HepG2 (cell line): ENCODE results near the gene PREX1. TPM values are rescaled to one million over a fixed set of nuclear protein-coding genes. Genes with fewer than 3 reads are reported as not detected.

Experiments used
- ATAC-seq: fragments of 200-7000 bp; cut with Tn5 transposase; 3 replicates; pipeline ENCODE4 v1.9.1; 2020; ENCODE audit warnings: mild to moderate bottlenecking, moderate library complexity
- BruUV-seq: library from RNA; stranded (reverse); fragments of 400-500 nt; replicated peaks from 2 replicates; lab custom pipeline; 2021; lab: Mats Ljungman, UMichigan
- CTCF ChIA-PET: fragments of 300-600 bp; formaldehyde crosslinking; extraction: SDS; loops from one replicate; lab custom pipeline; 2021; ENCODE audit warnings: low total read pairs, inconsistent platforms, low intra/inter-chr PET ratio; lab: Yijun Ruan, JAX
- POLR2A ChIA-PET: fragments of 350-600 bp; sonication (Branson Sonifier 250); formaldehyde crosslinking; loops from one replicate; lab custom pipeline; 2020; ENCODE audit warnings: antibody characterized with exemption, inconsistent platforms; lab: Yijun Ruan, JAX
- DNase-seq: peaks from one replicate; pipeline ENCODE4 v3.0.0-alpha.2; 2015; ENCODE audit warnings: low spot score
- FAIRE-seq: peaks from 3 replicates; lab custom pipeline; 2011; peaks lifted over from hg19 to GRCh38; lab: Jason Lieb, UNC
- H2AFZ ChIP-seq: one replicate; pipeline ENCODE4 v1.6.1; 2011; ENCODE audit warnings: low read length, inconsistent platforms
- H3K27ac ChIP-seq: fragments of 300-600 bp; 3 replicates; pipeline ENCODE4 v1.8.0; 2011; ENCODE audit warnings: mixed run types, mild to moderate bottlenecking, mixed read lengths, low read length, inconsistent platforms; ENCODE audit not compliant: insufficient read depth; ENCODE audit errors: extremely low read length
- H3K27me3 ChIP-seq, 2 experiments: fragments of 200-600 bp in 1 of 2; 2 replicates in 1 of 2; 3 replicates in 1 of 2; pipeline versions ENCODE4 v1.6.0 to v1.8.0; 2011; ENCODE audit warnings: low read length in 2 of 2, mild to moderate bottlenecking in 2 of 2, moderate library complexity in 2 of 2, inconsistent platforms in 1 of 2; ENCODE audit not compliant: insufficient read depth in 2 of 2, control insufficient read depth in 1 of 2
- H3K36me3 ChIP-seq, 2 experiments: fragments of 200-600 bp in 1 of 2; replicated peaks in 1 of 2; 2 replicates in 1 of 2; 3 replicates in 1 of 2; pipeline versions ENCODE4 v1.5.1 to v1.8.0; 2011; ENCODE audit warnings: low read length in 2 of 2, inconsistent platforms in 1 of 2; ENCODE audit not compliant: insufficient read depth in 2 of 2, control insufficient read depth in 1 of 2
- H3K4me1 ChIP-seq: 2 replicates; pipeline ENCODE4 v1.5.1; 2012; ENCODE audit warnings: low read length, inconsistent platforms; ENCODE audit not compliant: insufficient read depth
- H3K4me2 ChIP-seq: 2 replicates; pipeline ENCODE4 v1.6.0; 2011; ENCODE audit warnings: low read depth, low read length, inconsistent platforms
- H3K4me3 ChIP-seq, 3 experiments: fragments of 200-600 bp in 1 of 3; sonication (generic), shearing (Covaris generic) in 1 of 3; replicated peaks in 1 of 3; 2 replicates each; pipeline ENCODE4 v1.5.1; 2011 to 2016; ENCODE audit warnings: low read length in 3 of 3, inconsistent platforms in 2 of 3, low read depth in 2 of 3, mild to moderate bottlenecking in 2 of 3, control low read depth in 1 of 3, mixed read lengths in 1 of 3; ENCODE audit not compliant: insufficient read depth in 1 of 3
- H3K79me2 ChIP-seq: one replicate; pipeline ENCODE4 v1.6.1; 2011; ENCODE audit warnings: low read length, inconsistent platforms; ENCODE audit not compliant: insufficient read depth
- H3K9ac ChIP-seq: 2 replicates; pipeline ENCODE4 v1.6.0; 2011; ENCODE audit warnings: mild to moderate bottlenecking, low read depth, low read length, inconsistent platforms; ENCODE audit not compliant: insufficient read depth
- H3K9me3 ChIP-seq: 2 replicates; pipeline ENCODE4 v1.5.1; 2012; ENCODE audit warnings: mild to moderate bottlenecking, low read length
- H4K20me1 ChIP-seq: 2 replicates; pipeline ENCODE4 v1.6.0; 2011; ENCODE audit warnings: inconsistent platforms, mild to moderate bottlenecking, low read length, moderate library complexity; ENCODE audit not compliant: insufficient read depth
- EED ChIP-seq: sonication (generic); formaldehyde crosslinking; IDR thresholded peaks from 2 replicates; pipeline ENCODE4 v1.5.0; 2020; ENCODE audit warnings: mild to moderate bottlenecking, missing genetic modification reagents
- HNRNPH1 ChIP-seq: fragments of 200-400 bp; formaldehyde crosslinking; optimal IDR thresholded peaks from 2 replicates; pipeline ENCODE3; 2017; ENCODE audit warnings: mild to moderate bottlenecking, low read depth, low read length
- PHF5A ChIP-seq: IDR thresholded peaks from one replicate; pipeline ENCODE4 v1.6.1; 2018; ENCODE audit warnings: low read depth, missing genetic modification reagents; ENCODE audit not compliant: unreplicated experiment
- RFXAP ChIP-seq: sonication (generic); formaldehyde crosslinking; IDR thresholded peaks from 2 replicates; pipeline ENCODE4 v1.4.0; 2020; ENCODE audit warnings: missing genetic modification reagents, borderline replicate concordance
- SP4 ChIP-seq: sonication (generic); formaldehyde crosslinking; IDR thresholded peaks from 2 replicates; pipeline ENCODE4 v1.8.1; 2023; ENCODE audit warnings: mild to moderate bottlenecking, missing genetic modification reagents
- TAF15 ChIP-seq: fragments of 200-400 bp; formaldehyde crosslinking; IDR thresholded peaks from one replicate; pipeline ENCODE4 v1.6.1; 2018; ENCODE audit warnings: mild to moderate bottlenecking, low read depth, low read length; ENCODE audit not compliant: poor library complexity, severe bottlenecking
- ZMYM4 ChIP-seq: sonication (generic); formaldehyde crosslinking; IDR thresholded peaks from 2 replicates; pipeline ENCODE4 v1.8.1; 2023; ENCODE audit warnings: mild to moderate bottlenecking, missing genetic modification reagents
- ZNF362 ChIP-seq: sonication (generic); formaldehyde crosslinking; IDR thresholded peaks from 2 replicates; pipeline ENCODE4 v1.4.0; 2020; ENCODE audit warnings: missing genetic modification reagents, mild to moderate bottlenecking, borderline replicate concordance
- whole genome bisulfite sequencing: methylation state at CpG from one replicate; pipeline ENCODE4 v1.1.6; 2017; ENCODE audit warnings: low lambda C conversion rate; 5-methylcytosine and 5-hydroxymethylcytosine counted together
- in situ Hi-C: cut with HindIII; loops from 2 replicates; pipeline ENCODE4 v1.10.0; 2017; ENCODE audit warnings: low pct_unique_long_range_greater_than_20kb; ENCODE audit not compliant: extremely low pct_ligation_motif_present
- intact Hi-C: fragments of 100-400 bp; cut with micrococcal nuclease; formaldehyde crosslinking; loops from one replicate; pipeline ENCODE4 v1.10.0; 2022; ENCODE audit not compliant: unreplicated experiment
- polyA plus RNA-seq, 8 experiments: library from polyadenylated mRNA; depleted of rRNA in 3 of 8; stranded (reverse) in 7 of 8; unstranded in 1 of 8; fragments of >200 nt; fragmentation: Illumina TruSeq in 4 of 8; extraction: Trizol in 4 of 8; gene quantifications; 2 replicates each; pipeline versions ENCODE4 v1.2.1 to v1.2.3, GENCODE V29; 2011 to 2016; ENCODE audit warnings: low read depth in 4 of 8, missing spikeins in 1 of 8, mixed read lengths in 1 of 8; ENCODE audit not compliant: insufficient read depth in 1 of 8
- total RNA-seq, 5 experiments: library from RNA; depleted of rRNA; stranded (reverse); fragments of >200 nt; fragmentation: Illumina TruSeq; extraction: Trizol; gene quantifications; 2 replicates each; pipeline ENCODE4 v1.2.3, GENCODE V29; 2016; ENCODE audit warnings: low read depth in 1 of 5
- TF ChIP-seq, protein P1 (sequence below): sonication (generic); formaldehyde crosslinking; IDR thresholded peaks from 2 replicates; pipeline ENCODE4 v1.4.0; 2020; ENCODE audit warnings: missing genetic modification reagents, mild to moderate bottlenecking, borderline replicate concordance
- TF ChIP-seq, protein P2 (sequence below): IDR thresholded peaks from 2 replicates; pipeline ENCODE4 v1.6.1; 2016; ENCODE audit warnings: missing genetic modification reagents, missing compliant biosample characterization

Gene PREX1
- total and polyA plus RNA-seq, 2 of the 13 experiments (the other 11 are each of a cell fraction or from before 2014, with no cell fraction given), result 0.02 to 0.04 TPM

DNA sequence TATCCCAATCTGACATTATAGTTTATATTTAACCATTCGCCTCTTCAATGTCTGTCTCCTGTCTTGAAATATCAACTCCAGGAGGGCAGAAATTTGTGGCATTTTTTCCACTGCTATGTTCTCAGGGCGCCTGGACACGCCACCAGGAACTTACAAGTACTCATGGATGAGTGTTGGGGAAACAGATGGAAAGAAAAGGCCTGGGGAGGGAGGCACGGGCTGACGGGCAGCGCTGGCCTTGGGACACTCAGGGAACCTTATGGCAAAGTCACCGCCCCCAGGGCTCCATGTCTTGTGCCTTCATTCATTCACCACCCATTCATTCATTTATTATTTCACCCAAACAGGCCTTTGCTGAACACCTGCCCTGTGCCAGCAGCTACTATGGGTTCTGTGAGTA, 222.9 kb downstream of the PREX1 start (continued):
- TF ChIP-seq PHF5A, result no peak
- no peak for TF ChIP-seq ZNF362 (CRISPR knock-in tag)

GRCh38 chr20:48604426-48604825, 223.4 kb downstream of the PREX1 start:
- H3K36me3 ChIP-seq, result no peaks in the 10 kb centered on the region
- DNase-seq (no peak), FAIRE-seq (no peak), ATAC-seq (no peak)
- ChIA-PET POLR2A (no interaction called here), CTCF (no interaction called here)
- TF ChIP-seq EED (CRISPR knock-in tag) (no peak), ZMYM4 (no peak), RFXAP (CRISPR knock-in tag) (no peak), HNRNPH1 (no peak), SP4 (CRISPR knock-in tag) (no peak), TAF15 (no peak)
- TF ChIP-seq, protein P1, sequence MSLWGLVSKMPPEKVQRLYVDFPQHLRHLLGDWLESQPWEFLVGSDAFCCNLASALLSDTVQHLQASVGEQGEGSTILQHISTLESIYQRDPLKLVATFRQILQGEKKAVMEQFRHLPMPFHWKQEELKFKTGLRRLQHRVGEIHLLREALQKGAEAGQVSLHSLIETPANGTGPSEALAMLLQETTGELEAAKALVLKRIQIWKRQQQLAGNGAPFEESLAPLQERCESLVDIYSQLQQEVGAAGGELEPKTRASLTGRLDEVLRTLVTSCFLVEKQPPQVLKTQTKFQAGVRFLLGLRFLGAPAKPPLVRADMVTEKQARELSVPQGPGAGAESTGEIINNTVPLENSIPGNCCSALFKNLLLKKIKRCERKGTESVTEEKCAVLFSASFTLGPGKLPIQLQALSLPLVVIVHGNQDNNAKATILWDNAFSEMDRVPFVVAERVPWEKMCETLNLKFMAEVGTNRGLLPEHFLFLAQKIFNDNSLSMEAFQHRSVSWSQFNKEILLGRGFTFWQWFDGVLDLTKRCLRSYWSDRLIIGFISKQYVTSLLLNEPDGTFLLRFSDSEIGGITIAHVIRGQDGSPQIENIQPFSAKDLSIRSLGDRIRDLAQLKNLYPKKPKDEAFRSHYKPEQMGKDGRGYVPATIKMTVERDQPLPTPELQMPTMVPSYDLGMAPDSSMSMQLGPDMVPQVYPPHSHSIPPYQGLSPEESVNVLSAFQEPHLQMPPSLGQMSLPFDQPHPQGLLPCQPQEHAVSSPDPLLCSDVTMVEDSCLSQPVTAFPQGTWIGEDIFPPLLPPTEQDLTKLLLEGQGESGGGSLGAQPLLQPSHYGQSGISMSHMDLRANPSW (CRISPR knock-in tag), result no peak
- TF ChIP-seq, protein P2, sequence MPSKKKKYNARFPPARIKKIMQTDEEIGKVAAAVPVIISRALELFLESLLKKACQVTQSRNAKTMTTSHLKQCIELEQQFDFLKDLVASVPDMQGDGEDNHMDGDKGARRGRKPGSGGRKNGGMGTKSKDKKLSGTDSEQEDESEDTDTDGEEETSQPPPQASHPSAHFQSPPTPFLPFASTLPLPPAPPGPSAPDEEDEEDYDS, result no peak
- in situ Hi-C loops, result loop anchor here (25.0 kb wide), 1 partner anchor 192 kb away; no protein-coding TSS in a partner anchor
- H3K4me2 ChIP-seq, result no peak overlapping the region
- no peaks in the 10 kb centered on the region for H4K20me1 ChIP-seq
- no peak overlapping the region for H2AFZ ChIP-seq
- peaks cover 10% of the 10 kb centered on the region for H3K4me1 ChIP-seq
- no peak overlapping the region for H3K9ac ChIP-seq
- no TSS peak for BruUV-seq
- no peak overlapping the region for H3K27ac ChIP-seq
- no peak overlapping the region for H3K4me3 ChIP-seq
- no peaks in the 10 kb centered on the region for H3K79me2 ChIP-seq
- intact Hi-C loops, result no loop called here
- peaks cover 7 to 16% of the 10 kb centered on the region in 2 experiments; a peak in 2 of 5 replicates for H3K27me3 ChIP-seq
- no peaks in the 10 kb centered on the region for H3K9me3 ChIP-seq
- WGBS, result 41% methylated on average over 9 of the region's 9 CpGs
